ENCODE data around the gene ATP5F1D. TPM values are rescaled to one million over a fixed set of nuclear protein-coding genes. Genes with fewer than 3 reads are reported as not detected.

ATP5F1D gene
- total RNA-seq, 2 donors from 2014 or later, result 104 to 115 TPM

- no peaks in the 10 kb centered on the region for H3K9me3 ChIP-seq (ENCODE audit: control insufficient read depth, low read length, poor library complexity, severe bottlenecking)
- no peak overlapping the region for H3K4me3 Mint-ChIP-seq
- H3K36me3 Mint-ChIP-seq (ENCODE audit: low read depth), result peaks cover 5% of the 10 kb centered on the region
- peaks cover 25% of the 10 kb centered on the region for H3K27me3 Mint-ChIP-seq
- H3K27ac Mint-ChIP-seq, result no peak overlapping the region
- peaks cover 10% of the 10 kb centered on the region for H3K4me1 Mint-ChIP-seq
- ATAC-seq, result no peak
- no peak for DNase-seq
Observed at GRCh38 chr19:1288833-1289685, 47.5 kb downstream of the ATP5F1D start.

GRCh38 chr19:1289686-1290025 lies 48.1 kb downstream of the ATP5F1D start:
- Mint-ChIP-seq H3K36me3 (ENCODE audit: low read depth) (peaks cover 5% of the 10 kb centered on the region), H3K27me3 (peaks cover 19% of the 10 kb centered on the region), H3K27ac (no peak overlapping the region), H3K4me1 (peaks cover 12% of the 10 kb centered on the region), H3K4me3 (no peak overlapping the region)
- ATAC-seq, result no peak
- no peaks in the 10 kb centered on the region for H3K9me3 ChIP-seq (ENCODE audit: control insufficient read depth, low read length, poor library complexity, severe bottlenecking)
- DNase-seq, result no peak

- peaks cover 3% of the 10 kb centered on the region for H3K36me3 Mint-ChIP-seq (ENCODE audit: low read depth)
- ATAC-seq (no peak), DNase-seq (no peak)
- H3K9me3 ChIP-seq (ENCODE audit: control insufficient read depth, low read length, poor library complexity, severe bottlenecking), result no peaks in the 10 kb centered on the region
- peaks cover 14% of the 10 kb centered on the region for H3K27me3 Mint-ChIP-seq
- H3K4me3 Mint-ChIP-seq, result no peak overlapping the region
- H3K4me1 Mint-ChIP-seq, result peaks cover 10% of the 10 kb centered on the region
- no peak overlapping the region for H3K27ac Mint-ChIP-seq
Observed at GRCh38 chr19:1290196-1290702, 48.7 kb downstream of the ATP5F1D start.

- no peak for ATAC-seq
- Mint-ChIP-seq H3K27me3 (peaks cover 14% of the 10 kb centered on the region), H3K4me1 (peaks cover 10% of the 10 kb centered on the region), H3K27ac (no peak overlapping the region), H3K4me3 (no peak overlapping the region), H3K36me3 (ENCODE audit: low read depth) (peaks cover 3% of the 10 kb centered on the region)
- no peaks in the 10 kb centered on the region for H3K9me3 ChIP-seq (ENCODE audit: control insufficient read depth, low read length, poor library complexity, severe bottlenecking)
- no peak for DNase-seq
Observed at GRCh38 chr19:1290703-1291651, 49.4 kb downstream of the ATP5F1D start.

DNA sequence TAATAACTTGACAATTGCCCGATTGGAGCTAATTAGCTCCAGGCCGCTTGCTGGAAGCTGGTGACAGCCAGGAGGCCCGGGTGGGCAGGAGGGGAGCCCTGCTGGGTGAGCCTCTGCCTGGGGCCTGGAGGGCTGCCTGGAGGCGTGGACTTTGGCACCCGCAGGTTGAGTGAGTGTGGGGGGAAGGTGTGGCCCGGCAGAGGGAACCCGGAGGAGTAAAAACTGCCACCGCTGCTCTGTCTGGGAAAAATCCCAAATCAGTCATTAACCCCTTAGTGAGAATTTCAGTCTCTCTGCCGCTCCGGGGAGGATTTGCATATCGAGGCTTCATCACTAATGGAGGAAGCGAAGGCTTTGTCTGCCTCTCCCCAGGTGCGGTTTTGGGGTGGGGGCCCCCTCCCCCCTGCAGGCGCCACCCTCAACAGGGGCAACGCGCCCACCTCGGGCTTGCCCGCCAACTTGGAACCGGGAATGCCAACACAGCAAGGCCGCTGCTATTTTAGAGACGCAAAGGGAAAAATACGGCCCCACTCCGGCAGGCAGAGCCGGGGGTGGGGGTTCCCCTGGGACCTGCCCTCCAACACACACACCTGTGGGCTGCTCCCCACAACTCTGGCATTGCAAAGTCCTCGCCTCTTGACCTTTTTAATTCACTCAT lies 50.3 kb downstream of the ATP5F1D start:
- H3K27ac Mint-ChIP-seq, result no peak overlapping the region

DNA sequence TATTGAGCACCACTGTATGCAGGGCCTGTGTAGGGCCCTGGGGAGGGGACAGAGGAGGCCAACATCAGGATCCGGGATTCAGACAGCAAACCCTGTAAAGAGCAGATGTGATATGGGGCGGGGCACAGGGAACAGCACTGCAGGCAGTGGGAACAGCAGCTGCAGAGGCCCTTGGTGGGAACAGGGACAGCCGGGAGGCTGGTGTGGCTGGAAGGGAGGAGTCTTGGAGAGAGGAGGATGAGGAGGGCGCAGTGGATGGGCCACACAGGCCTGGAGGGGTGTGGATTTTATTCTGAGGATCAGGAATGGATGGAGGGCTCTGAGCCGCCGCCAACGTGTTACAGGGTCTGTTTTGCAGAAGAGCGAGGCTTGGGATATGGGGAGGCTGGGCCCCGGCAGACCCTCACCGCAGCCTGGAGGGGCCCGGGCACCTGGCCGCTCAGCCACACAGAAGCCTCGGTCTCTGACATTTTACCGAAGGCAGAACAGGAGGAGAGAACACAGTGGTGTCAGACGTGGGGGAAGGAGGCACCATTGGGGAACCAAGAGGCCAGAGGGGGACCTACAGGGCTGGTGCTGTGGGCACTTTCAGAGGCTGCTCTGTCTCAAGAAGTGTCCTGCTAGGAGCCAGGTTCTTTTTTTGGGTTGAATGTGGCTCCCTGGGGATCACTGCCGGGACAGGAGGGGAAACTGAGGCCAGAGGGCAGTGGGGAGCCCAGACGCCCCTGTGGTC lies 51.0 kb downstream of the ATP5F1D start:
- H3K27me3 Mint-ChIP-seq, result peaks cover 9% of the 10 kb centered on the region
- no peak overlapping the region for H3K27ac Mint-ChIP-seq
- no peak for ATAC-seq
- DNase-seq, result no peak
- H3K4me3 Mint-ChIP-seq, result no peak overlapping the region
- H3K4me1 Mint-ChIP-seq, result peaks cover 6% of the 10 kb centered on the region
- H3K9me3 ChIP-seq (ENCODE audit: control insufficient read depth, low read length, poor library complexity, severe bottlenecking), result no peaks in the 10 kb centered on the region
- peaks cover 3% of the 10 kb centered on the region for H3K36me3 Mint-ChIP-seq (ENCODE audit: low read depth)

More for the DNA sequence above, 50.3 kb downstream of the ATP5F1D start:
- H3K4me1 Mint-ChIP-seq, result peaks cover 6% of the 10 kb centered on the region
- ATAC-seq, result no peak
- no peak for DNase-seq
- peaks cover 3% of the 10 kb centered on the region for H3K36me3 Mint-ChIP-seq (ENCODE audit: low read depth)
- H3K27me3 Mint-ChIP-seq, result peaks cover 9% of the 10 kb centered on the region
- no peak overlapping the region for H3K4me3 Mint-ChIP-seq
- no peaks in the 10 kb centered on the region for H3K9me3 ChIP-seq (ENCODE audit: control insufficient read depth, low read length, poor library complexity, severe bottlenecking)

DNA sequence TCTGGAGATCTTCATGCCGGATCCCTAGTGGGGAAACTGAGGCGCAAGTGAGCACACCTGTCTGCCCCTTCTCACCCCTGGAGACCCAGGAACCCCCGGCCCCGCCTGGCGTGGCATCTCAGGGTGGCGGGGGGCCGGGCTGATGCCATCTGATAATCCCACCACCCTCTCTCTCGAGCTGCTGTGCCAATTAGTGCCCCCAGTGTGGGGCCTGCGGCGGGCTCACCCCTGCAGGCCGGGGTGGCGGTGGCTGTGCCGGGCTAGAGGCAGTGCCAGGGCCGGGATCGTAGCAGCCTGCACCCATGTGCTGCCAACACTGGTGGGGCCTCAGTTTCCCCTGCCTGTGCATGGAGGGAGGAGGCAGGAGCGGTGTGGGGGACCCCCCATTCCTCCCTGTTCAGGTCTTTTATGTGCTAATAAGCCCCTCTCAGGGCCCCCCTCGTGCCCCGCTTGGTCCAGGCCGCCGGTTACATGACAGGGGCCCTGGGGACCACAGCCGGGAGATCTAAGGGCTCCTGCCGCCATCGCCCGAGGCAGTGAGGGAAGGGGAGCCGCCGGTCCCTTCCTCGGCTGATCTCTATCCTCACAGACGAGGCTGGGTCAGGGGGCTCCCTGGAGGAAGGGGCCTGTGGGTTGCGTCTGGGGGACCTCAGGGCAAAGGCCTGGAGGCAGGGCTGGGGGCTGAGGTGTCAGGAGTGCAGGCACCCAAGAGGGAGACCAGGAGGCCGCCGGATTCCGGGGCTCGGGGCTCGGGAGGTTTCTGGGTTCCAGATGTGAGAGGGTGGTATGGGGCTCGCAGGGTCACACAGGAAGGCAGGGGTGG lies 52.4 kb downstream of the ATP5F1D start:
- H3K4me1 Mint-ChIP-seq, result peaks cover 6% of the 10 kb centered on the region
- no peak for ATAC-seq
- H3K27ac Mint-ChIP-seq, result no peak overlapping the region
- H3K27me3 Mint-ChIP-seq, result peaks cover 9% of the 10 kb centered on the region
- no peak overlapping the region for H3K4me3 Mint-ChIP-seq
- H3K9me3 ChIP-seq (ENCODE audit: control insufficient read depth, low read length, poor library complexity, severe bottlenecking), result no peaks in the 10 kb centered on the region
- H3K36me3 Mint-ChIP-seq (ENCODE audit: low read depth), result peaks cover 3% of the 10 kb centered on the region
- no peak for DNase-seq

Other genes starting within 250 kb of the ATP5F1D start
- 1 to 10 TPM in 1 of 2 donors, not detected in 1; 1.8 TPM for gene GRIN3B, start 241.3 kb upstream of the ATP5F1D start, total RNA-seq
- 100 to 1,000 TPM; 270 to 318 TPM for gene TMEM259, start 220.6 kb upstream of the ATP5F1D start, total RNA-seq
- not detected for gene RNU6-2, start 220.2 kb upstream of the ATP5F1D start, total RNA-seq
- 100 to 1,000 TPM; 263 to 301 TPM for gene CNN2, start 215.1 kb upstream of the ATP5F1D start, total RNA-seq
- 100 to 1,000 TPM; 107 to 112 TPM for gene ABCA7, start 201.6 kb upstream of the ATP5F1D start, total RNA-seq
- 100 to 1,000 TPM; 603 to 646 TPM for gene ARHGAP45, start 174.6 kb upstream of the ATP5F1D start, total RNA-seq
- 10 to 100 TPM; 63.8 to 81.4 TPM for gene POLR2E, start 146.4 kb upstream of the ATP5F1D start, total RNA-seq
- 100 to 1,000 TPM; 184 to 187 TPM for gene GPX4, start 137.8 kb upstream of the ATP5F1D start, total RNA-seq
- 100 to 1,000 TPM in 1 of 2 donors, 10 to 100 TPM in 1; 85.4 to 106 TPM for gene SBNO2, start 67.5 kb upstream of the ATP5F1D start, total RNA-seq
- 10 to 100 TPM; 70.0 to 70.4 TPM for gene STK11, start 36.0 kb upstream of the ATP5F1D start, total RNA-seq
- gene CBARP, start 3.7 kb upstream of the ATP5F1D start, total RNA-seq, result not detected
- 100 to 1,000 TPM in 1 of 2 donors, 10 to 100 TPM in 1; 87.1 to 113 TPM for gene MIDN, start 6.8 kb downstream of the ATP5F1D start, total RNA-seq
- 100 to 1,000 TPM; 460 to 474 TPM for gene CIRBP, start 27.6 kb downstream of the ATP5F1D start, total RNA-seq
- gene FAM174C, start 33.8 kb downstream of the ATP5F1D start, total RNA-seq, result 10 to 100 TPM; 40.6 to 43.6 TPM
- gene EFNA2, start 44.1 kb downstream of the ATP5F1D start, total RNA-seq, result not detected
- gene NDUFS7, start 142.2 kb downstream of the ATP5F1D start, total RNA-seq, result 10 to 100 TPM; 50.9 to 54.7 TPM
- gene GAMT, start 159.8 kb downstream of the ATP5F1D start, total RNA-seq, result 1 to 10 TPM; 9.0 to 9.9 TPM
- gene DAZAP1, start 165.8 kb downstream of the ATP5F1D start, total RNA-seq, result 100 to 1,000 TPM; 148 to 163 TPM
- gene RPS15, start 196.6 kb downstream of the ATP5F1D start, total RNA-seq, result 1,000 to 10,000 TPM; 1,653 to 1,678 TPM
- gene APC2, start 208.4 kb downstream of the ATP5F1D start, total RNA-seq, result under 1 TPM; 0.07 to 0.44 TPM
- 10 to 100 TPM; 24.3 to 29.0 TPM for gene C19orf25, start 237.5 kb downstream of the ATP5F1D start, total RNA-seq
- gene PCSK4, start 248.6 kb downstream of the ATP5F1D start, total RNA-seq, result 1 to 10 TPM; 3.3 to 4.5 TPM
- 1 to 10 TPM; 1.8 to 2.3 TPM for gene REEP6, start 249.4 kb downstream of the ATP5F1D start, total RNA-seq